Stimulated activated CD4-positive, alpha-beta T cell treated with anti-CD3 and anti-CD28 coated beads, Interleukin-4, amount 100 ng/mL, for 1 hour (primary cell): ENCODE results near the gene ACKR1.

Source experiments
- DNase-seq: peaks from one replicate; pipeline ENCODE4 v3.0.0-alpha.2; 2020

ACKR1 gene

DNA sequence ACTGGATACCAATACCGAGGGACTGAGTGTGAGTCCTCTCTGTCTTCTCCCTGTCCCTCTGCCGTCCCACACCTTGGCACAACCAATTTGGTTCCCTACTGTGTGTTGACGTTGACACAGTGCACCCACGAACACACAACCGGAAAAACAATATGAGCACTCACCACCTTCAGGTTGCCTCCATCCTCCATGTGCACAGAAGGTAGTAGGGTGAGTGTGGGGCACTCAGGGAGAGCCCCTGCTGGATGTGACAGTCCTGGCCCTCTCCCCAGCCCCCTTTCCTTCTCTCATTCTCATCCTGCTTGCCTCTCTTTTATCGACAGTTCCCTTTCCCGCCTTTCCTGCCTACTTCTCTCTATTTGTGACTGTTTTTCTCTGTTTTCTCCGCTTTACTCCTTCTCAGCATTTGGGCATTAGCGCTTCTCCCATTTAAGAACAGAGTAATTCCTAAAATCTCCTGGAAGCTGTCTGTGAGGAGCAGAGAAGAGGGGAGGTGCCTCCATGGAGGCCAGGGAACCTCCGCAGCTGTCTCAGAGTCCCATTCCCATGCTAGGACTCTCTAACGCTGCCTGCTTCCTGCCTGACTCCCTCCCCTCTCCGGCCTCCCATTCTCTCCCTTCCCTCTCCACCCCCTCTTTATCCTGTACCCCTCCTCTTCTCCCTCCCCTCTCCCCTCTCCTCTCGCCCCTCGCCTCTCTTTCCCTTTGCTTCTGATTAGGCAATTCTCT is 16.9 kb upstream of the ACKR1 start:
- DNase-seq: no peak

DNA sequence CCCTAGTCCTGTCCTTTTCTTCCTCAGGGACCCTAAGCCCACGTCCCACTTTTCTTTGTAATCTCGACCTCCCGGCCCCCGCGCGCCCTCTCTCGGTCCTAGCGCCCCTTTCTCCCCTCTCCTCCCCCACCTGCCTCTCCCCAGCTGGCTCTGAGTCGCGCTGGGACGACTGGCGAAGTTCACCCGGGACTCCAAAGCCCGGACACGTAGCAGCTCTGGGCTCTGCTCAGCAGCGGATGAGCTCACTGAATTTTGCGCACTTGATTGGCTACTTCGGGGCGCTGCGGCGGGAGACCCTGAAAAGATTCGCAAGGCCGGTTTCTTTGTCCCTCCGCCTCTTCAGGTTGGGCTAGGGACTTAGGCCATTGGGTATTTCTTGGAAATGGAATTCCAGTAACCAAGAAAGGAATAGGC is 16.3 kb upstream of the ACKR1 start:
- no peak for DNase-seq

DNA sequence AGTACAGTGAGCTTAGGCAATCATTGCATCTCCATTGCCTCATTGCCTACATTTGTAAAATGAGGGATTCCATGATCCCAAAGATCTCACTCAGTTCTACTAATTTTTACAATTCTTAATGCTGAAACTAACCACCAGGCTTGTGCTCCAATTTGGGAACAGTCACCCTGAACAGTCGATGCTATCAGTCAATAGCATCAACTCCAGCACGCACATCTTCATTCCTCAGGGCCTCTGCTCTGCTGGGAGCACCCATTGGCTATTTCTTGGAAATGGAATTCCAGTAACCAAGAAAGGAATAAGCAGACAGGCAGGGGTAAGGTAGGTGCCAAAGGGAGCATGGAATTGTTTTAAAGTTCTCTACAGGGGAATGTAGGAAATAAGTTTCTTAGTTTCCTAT is 14.2 kb upstream of the ACKR1 start:
- no peak for DNase-seq

DNA sequence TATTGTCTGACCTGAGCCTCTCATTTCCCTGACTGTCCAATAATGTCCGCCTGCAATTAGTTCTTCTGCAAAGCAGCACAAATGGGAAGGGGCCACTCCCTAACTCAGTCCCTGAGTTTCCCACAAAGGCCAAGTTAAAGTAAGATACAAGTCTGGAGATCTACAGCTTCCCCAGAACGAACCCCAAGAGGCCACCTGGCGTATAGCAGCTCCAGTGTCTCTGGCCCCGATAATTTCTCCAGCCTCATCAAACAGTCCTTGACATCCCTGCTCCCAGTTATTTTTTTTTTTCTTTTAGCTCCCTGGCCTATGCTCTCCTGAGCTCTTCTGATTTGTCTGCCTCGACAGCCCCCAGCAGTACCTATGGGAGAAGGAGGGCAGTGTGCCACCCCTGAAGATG is 8.1 kb upstream of the ACKR1 start:
- no peak for DNase-seq

DNA sequence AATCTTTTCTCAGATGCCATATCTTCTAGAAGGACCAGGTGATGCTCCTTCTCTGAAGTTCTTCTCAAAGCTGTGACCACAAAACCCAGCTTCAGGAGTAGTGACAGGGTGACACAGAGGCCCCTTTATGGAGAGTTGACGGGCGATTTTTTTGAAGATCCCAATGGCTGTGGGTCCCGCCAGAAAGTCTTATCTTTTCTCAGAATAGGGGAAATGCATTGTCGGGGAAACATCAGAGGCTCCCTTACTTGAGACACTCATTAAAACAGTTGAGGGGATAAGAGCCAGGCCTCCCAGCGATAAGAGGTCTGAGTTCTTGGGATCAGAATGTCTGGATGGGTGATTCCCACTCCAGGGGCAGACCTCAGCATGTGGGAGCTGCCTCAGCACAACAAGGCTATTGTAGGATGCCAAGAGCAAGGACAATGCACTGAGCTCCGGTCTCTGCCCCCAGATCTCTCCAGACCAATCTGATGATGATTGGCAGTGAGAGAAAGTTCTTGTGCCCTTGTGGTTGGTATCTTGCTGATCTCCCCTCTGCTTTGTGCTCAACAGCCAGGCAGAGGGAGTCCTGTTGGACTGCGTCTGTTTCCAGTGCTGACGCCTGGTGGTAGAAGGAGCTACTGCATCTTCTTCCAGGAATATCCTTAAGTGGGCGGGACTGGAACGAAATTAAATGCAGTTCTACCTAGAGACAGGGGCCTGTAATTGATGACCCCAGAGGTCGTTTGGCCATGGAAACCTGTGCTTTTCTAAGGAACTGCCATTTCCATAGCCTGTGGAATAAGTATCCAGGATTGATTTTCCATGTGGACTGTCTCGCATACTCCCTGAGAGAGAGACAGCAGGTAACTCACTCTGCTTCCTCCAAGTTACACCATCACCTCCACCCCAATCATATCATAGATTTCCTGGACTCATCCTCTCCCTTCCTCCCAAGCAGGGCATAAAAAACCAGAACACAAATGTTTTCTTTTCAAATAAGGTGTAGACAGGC is 6.8 kb upstream of the ACKR1 start:
- peak; percentile 42 for DNase-seq

DNA sequence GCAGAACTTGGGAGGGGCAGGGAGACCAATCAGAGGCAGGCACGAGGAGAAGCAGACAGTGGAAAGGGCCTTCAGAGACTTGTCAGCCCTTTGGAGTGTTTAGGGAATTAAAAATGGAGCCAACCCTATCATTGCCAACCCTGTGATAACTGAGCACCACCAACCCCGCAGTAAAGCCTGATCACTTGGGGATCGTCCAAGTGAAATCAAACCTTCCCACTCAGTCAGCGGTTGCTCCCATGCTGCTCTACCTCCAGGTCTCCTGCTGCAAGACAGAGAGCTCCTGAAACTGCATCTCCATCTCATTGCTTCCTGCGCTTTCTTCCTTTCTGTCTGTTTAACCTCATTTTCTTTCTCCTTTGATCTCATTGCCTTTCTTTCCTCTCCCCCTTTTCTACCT is 4.8 kb upstream of the ACKR1 start:
- no peak for DNase-seq

DNA sequence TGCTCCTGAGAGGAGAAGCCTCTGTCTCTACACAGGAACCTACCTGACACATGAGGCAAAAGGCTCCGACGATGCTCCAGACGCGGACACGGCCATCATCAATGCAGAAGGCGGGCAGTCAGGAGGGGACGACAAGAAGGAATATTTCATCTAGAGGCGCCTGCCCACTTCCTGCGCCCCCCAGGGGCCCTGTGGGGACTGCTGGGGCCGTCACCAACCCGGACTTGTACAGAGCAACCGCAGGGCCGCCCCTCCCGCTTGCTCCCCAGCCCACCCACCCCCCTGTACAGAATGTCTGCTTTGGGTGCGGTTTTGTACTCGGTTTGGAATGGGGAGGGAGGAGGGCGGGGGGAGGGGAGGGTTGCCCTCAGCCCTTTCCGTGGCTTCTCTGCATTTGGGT is 3.9 kb upstream of the ACKR1 start:
- DNase-seq: no peak

DNA sequence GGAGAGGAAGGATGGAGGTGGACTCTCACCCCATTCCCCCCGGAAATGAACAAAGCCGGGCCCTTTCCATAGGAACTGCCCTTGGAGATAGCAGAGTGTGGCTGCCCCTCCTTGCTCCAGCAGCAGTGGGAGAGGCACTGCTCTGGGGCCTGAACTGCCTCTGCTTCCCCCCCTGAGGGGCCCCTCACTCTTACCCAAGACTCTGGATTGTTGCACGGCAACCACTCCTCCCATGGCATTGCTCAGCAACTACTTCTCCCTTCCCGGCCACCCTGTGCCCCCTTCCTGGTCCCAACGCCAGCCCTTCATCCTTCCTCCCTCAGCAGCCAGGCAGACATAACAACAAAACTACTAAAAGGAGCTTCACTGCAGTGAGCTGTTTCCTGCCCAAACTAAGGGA is 3.0 kb upstream of the ACKR1 start:
- DNase-seq: no peak

DNA sequence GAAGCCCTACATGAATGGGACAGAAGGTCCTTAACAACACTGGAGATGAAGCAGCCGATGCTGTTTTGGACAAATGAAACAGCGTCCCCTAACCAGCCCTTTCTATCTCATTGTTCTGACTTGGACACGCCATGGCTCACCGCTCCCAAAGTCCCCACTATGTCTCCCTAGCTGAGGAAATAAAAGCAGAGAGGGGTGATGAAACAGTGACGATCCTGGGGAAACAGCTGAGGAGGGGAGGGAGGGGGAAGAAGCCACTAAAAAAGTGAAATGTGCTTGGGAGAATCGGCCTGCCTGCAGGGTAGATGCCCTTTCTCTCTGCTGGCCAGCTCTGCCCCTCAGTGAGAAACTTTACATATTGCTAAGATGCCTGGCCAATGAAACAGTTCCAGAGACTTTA is 1.1 kb upstream of the ACKR1 start:
- DNase-seq: no peak

DNA sequence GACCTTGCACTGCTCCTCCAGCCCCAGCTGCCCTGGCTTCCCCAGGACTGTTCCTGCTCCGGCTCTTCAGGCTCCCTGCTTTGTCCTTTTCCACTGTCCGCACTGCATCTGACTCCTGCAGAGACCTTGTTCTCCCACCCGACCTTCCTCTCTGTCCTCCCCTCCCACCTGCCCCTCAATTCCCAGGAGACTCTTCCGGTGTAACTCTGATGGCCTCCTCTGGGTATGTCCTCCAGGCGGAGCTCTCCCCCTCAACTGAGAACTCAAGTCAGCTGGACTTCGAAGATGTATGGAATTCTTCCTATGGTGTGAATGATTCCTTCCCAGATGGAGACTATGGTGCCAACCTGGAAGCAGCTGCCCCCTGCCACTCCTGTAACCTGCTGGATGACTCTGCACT is 550 bp downstream of the ACKR1 start:
- no peak for DNase-seq

DNA sequence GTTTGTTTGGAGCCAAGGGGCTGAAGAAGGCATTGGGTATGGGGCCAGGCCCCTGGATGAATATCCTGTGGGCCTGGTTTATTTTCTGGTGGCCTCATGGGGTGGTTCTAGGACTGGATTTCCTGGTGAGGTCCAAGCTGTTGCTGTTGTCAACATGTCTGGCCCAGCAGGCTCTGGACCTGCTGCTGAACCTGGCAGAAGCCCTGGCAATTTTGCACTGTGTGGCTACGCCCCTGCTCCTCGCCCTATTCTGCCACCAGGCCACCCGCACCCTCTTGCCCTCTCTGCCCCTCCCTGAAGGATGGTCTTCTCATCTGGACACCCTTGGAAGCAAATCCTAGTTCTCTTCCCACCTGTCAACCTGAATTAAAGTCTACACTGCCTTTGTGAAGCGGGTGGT is 1.4 kb downstream of the ACKR1 start:
- no peak for DNase-seq

DNA sequence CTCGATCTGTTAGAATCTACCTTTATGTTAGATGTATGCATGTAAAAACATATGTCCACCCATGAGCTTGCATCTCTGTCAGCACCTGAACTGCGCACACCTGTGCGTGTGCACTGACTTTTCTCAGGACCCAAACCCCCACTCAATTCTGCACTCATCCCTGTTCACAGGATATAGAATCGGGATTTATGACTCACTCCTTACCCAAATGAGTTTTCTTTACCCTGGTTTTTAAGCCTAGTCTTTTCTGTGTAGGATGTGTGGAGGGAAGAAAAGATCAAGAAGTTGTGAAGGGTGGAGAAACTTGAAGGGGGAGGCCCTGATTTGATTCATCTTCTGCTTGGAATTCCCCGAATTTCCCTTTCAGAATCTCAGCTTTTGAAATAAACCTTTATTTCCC is 2.4 kb downstream of the ACKR1 start:
- no peak for DNase-seq

DNA sequence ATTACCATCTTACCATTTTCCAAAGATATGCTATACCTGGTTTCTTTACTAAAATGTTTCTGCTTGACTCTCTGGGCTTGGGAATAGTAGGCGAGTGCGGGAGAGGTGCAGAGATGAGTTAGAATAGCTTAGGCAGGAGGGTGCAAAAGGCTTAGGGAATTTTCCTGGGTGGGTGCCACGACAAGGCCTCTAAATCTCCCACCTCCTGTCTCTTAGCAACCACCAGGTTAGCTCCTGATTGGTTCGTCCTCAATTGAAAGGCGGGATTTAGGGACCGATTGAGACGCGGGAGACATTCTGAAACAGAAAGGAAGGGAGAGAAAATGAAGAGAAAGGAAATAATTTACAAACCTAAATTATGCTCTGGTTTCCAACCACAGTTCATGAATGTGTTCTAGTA is 3.1 kb downstream of the ACKR1 start:
- DNase-seq: no peak

DNA sequence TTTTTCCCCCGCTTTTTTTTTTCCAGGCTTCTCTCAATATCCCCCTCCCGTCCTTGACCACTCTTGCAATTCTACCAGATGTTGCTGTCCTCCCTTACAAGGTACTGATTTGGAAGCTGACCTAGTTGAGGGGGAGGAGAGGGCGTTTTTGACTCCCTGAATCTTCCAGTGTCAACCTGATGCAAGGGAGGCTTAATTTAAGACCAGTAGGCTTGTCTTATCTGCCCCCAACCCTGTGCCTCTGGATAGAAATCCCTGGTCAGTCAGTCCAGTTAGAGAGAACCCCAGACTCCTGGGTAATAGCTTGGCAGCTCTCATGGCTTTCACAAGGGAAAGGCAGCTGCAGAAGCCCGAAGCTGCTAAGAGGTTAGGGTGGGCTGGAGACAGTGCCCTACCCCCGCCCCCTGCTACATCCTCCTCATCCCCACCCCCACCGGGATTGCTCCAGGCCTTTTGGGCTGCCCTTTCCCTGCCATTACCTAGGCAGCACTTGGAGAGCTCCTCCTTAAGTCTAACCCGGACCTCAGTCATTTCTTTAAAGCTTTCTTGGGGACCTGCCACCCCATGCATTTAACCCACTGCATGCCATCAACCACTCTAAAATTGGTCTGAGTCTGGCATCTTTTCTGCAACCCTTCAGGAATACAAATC is 3.6 kb downstream of the ACKR1 start:
- no peak for DNase-seq

DNA sequence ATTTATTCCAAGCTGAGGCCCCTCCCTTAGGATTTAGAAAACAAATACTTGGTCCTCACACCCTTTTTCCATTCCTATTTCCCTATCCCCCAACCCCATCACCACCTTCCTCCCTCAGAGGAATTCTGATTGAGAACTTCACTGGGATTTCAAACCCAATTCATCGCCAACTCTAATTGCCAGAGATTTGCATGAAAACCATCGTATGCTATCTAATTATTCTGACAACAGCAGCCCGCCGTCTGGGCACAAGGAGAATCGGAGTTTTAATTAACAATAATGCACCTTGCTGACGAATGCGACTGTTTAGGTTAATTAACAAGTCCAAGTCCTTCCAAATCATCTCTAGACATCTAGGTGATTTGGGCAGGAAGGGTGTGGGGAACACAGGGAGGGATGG is 4.4 kb downstream of the ACKR1 start:
- no peak for DNase-seq

DNA sequence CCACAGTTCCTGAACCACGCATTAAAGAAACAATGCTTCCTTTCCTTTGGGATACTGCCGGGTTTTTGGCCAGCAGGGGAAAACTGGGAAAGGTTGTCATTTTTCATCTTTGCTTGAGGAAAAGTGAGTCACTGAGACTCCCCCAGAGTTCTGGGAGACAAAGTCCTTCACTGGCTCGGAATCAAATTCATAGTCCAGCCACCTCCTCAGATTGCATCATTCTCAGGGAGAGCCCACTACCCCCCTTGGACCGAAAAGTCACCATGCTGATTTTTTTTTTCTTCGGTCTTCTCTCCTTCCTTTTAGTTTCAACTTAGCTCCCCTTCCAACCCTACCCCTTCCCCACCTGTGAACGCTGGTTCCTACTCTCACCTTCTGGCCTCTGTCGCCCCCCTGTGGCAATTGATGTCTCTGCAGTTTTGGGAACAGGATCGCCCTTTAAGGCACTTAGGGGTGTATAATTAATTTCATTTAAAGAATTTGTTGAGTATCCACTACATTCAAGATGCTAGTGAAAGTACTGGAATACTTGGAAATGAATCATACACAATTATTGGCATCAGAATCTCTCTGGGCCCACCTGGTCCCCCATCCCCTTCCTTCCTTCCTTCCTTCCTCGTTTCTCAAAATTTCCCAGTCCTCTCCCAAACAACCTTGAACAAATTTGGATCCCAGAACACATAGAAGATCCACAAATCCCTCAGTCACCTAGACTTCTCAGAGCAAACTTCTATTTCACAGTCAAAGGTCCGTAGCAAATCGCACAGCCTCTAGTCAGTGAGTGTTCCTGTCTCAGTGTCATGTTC is 6.9 kb downstream of the ACKR1 start:
- peak; percentile 54 for DNase-seq

DNA sequence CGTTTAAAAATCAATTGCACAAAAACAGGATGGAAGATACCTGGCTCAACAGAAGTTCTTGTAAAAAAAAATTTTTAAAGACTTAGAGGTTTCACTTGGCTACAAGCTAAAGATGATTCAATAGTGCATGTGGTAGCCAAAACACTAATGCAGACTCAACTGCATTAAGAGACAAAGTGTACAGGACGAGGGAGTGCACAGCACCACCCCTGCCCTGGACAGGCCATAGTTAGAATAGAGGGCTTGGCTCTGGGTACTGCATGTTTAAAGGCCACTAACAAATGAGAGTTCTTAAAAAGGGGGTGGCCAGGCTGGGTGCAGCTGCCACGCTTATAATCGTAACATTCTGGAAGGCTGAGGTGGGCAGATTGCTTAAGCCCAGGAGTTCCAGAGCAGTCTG is 7.9 kb downstream of the ACKR1 start:
- no peak for DNase-seq

DNA sequence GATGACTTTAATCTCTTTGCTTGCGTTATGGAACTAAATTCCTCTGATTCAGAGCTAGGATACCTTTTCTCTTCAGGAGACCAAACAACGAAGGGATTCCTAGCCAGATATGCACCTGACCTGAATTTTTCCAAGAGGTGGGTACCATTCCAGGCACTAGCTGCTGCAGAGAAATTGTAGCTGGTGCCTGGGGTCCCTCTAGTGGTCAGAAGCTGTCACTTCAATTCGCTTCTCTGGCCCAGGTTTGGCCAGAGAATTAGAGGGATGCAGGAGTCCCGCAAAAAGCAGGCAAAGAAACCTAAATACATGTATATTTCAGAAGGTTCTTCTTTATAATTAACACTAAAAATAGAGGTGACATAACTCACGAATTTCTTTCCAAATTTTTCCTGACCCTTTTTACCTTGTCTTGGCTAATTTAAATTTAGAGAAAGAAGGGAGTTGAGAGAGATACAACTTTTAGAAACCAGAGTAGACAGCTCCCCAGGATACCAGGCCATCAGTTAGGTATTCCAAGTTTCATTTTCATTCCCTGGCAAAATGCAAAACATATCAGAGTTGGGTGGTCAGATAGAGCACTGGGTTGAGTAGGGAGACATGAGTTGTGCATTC is 9.6 kb downstream of the ACKR1 start:
- peak; percentile 23 for DNase-seq

DNA sequence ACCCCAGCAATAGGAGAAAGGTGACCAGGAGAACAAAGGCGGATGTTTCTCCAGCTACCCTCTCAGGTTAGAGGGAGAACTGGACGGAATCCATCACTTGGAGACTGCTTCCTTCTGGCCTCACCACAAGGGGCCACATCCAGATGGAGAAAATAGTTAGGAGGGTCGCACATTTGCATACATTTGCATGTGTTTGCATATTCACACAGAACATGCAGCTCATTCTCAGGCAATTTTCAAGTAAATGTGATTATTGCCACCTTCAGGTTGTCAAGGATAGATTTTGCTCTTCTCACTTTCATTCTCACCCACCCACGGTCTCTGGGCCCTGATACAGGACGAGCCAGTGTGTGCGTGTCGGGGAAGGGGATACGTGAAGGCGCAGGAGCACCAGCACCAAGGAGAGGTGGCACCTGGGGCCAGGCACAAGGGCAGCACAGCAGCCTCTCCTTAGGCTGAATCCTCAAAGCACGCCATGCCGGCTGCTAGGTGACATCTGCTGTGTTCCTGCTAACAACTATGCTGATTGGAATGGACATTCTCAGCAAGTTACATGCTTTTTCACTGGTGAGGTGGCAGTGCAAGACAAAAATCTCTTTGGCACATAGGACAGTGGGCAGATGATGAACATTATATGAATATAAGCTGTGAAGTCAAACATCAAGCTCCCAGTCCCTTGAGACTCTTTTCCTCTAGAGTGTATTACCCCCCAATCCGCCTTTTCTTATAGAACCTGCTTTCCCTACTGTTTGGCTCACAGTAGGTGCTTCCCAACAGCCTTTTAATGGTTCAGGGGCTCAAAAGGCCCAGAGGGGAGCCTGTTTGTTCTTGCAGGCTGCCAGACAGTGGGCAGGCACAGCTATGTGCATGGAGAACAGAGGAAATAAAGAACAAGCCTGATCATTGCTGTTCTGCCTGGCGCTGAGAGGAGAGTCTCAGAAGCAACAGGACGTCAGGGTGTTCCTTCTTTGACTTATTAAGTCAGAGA is 14.3 kb downstream of the ACKR1 start:
- DNase-seq: no peak

DNA sequence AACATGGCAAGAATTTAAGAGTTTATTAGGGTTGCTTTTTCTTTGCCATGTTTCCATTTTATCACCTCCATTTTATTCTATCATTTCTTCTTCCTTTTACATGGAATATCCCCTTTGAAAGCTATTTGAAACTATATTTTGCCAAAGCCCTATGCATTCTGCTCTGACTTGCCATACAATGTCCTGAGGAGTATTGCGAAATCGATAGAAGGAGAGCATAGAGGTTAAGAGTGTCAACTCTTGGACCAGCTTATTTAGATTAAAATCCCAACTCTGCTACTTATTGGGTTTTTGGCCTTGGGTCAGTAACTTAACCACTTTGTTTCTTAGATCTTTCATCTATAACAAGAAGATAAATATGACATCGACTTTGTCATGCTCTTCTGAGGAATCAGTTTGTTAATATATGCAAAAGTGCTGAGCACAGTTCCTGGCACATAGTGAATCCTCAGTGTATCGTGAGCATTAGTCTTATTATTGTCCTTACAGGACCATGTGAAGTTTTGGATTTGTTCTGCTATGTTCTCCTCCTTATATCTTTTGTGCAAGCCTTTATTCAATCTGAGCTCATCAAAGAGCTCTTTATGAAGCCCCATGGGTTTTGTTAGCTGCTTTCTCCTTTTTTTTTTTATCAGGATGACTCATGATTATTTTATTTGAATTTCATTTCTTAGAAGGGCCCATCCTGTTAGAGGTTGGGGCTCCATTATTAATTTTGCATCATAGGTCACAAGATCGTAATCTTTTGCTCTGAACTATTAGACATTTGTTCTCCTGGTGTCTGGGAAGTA is 17.6 kb downstream of the ACKR1 start:
- no peak for DNase-seq
